ENCODE measurements around the gene HABP4. TPM values are rescaled to one million over a fixed set of nuclear protein-coding genes. Genes with fewer than 3 reads are reported as not detected.

Gene HABP4
- total and polyA plus RNA-seq, 4 donors, result 1.1 to 4.0 (median 2.9) TPM

- H3K9me3 ChIP-seq (ENCODE audit: control insufficient read depth in 4 of 4, low read length in 3 of 4), result no peaks in the 10 kb centered on the region
- H3K27ac ChIP-seq (ENCODE audit: low read depth in 1 of 2, low read length in 2 of 2), result no peak overlapping the region
- H3K4me1 ChIP-seq (ENCODE audit: control insufficient read depth in 4 of 4, insufficient read depth in 4 of 4, low read length in 3 of 4), result no peaks in the 10 kb centered on the region
- 92% methylated on average over 6 of the region's 6 CpGs for WGBS
- H3K9ac ChIP-seq (ENCODE audit: low read depth in 1 of 2, low read length in 2 of 2), result no peak overlapping the region
- no peak for TF ChIP-seq MAX (IDR thresholded peaks at IDR 0.05)
- TF ChIP-seq YY1 (IDR thresholded peaks at IDR 0.05), result no peak
- TF ChIP-seq HNF4A (conservative IDR thresholded peaks at IDR 0.05), result no peak
- TF ChIP-seq FOXA2 (IDR thresholded peaks at IDR 0.05), result no peak
- TF ChIP-seq RAD21 (IDR thresholded peaks at IDR 0.05), result no peak
- no peak for TF ChIP-seq ATF3 (IDR thresholded peaks at IDR 0.05)
- no peak for TF ChIP-seq CTCF (IDR thresholded peaks at IDR 0.05; ENCODE audit: low read depth, low read length, missing input control)
- TF ChIP-seq ZBTB33 (IDR thresholded peaks at IDR 0.05), result no peak
- no peak for TF ChIP-seq RXRA (IDR thresholded peaks at IDR 0.05)
- TF ChIP-seq FOXA1 (IDR thresholded peaks at IDR 0.05), result no peak
- TF ChIP-seq TAF1 (conservative IDR thresholded peaks at IDR 0.05), result no peak
- no peak for TF ChIP-seq HNF4G (IDR thresholded peaks at IDR 0.05)
- no peak for TF ChIP-seq NR2F2 (IDR thresholded peaks at IDR 0.05)
- TF ChIP-seq REST (IDR thresholded peaks at IDR 0.05), result no peak
- no peak for TF ChIP-seq EGR1 (IDR thresholded peaks at IDR 0.05; ENCODE audit: low read depth in 2 of 2)
- no peak for TF ChIP-seq SP1 (IDR thresholded peaks at IDR 0.05)
- no peak for TF ChIP-seq GABPA (IDR thresholded peaks at IDR 0.05 in 1 of 2, conservative IDR thresholded peaks at IDR 0.05 in 1 of 2)
- TF ChIP-seq JUND (IDR thresholded peaks at IDR 0.05), result no peak
- DNase-seq (ENCODE audit: low spot score), result no peak
- no peaks in the 10 kb centered on the region for H3K27me3 ChIP-seq (ENCODE audit: control insufficient read depth in 4 of 4, insufficient read depth in 4 of 4, low read length in 3 of 4)
- H3K4me3 ChIP-seq (ENCODE audit: low read depth in 1 of 3, low read length in 3 of 3), result no peak overlapping the region
- no peaks in the 10 kb centered on the region for H3K36me3 ChIP-seq (ENCODE audit: control insufficient read depth in 4 of 4, insufficient read depth in 3 of 4, low read depth in 1 of 4, low read length in 3 of 4)
Measured at GRCh38 chr9:96464426-96464825, 14.5 kb downstream of the HABP4 start.

Data from liver (tissue), 9 donors.